Activated CD4-positive, alpha-beta T cell treated with anti-CD3 and anti-CD28 coated beads, Interleukin-2, amount 50 U/mL, for 24 hours (primary cell): ENCODE results near the gene CLDN10.
"Not testable (repeated sequence)": the region's sequence is repeated elsewhere in the genome, so short reads cannot be mapped to it uniquely, and the experiment has no call there.

ENCODE experiments used
- DNase-seq, 2 donors: peaks; one replicate each; pipeline ENCODE4 v3.0.0-alpha.2; 2020; ENCODE audit warnings: low read depth in 1 of 2, low spot score in 1 of 2

The CLDN10 gene

GRCh38 chr13:95552539-95553441 lies at the start of gene CLDN10:
Gene CLDN10, plus strand, starts transcription at chr13:95552720. Its CDS starts 34 bp downstream, at chr13:95552754.
- no peak for DNase-seq

- DNase-seq = no peak
Measured at GRCh38 chr13:95503662-95504061, 48.9 kb upstream of the CLDN10 start.

GRCh38 chr13:95505265-95505664 lies 47.3 kb upstream of the CLDN10 start:
- DNase-seq = no peak

- DNase-seq = no peak
Measured at GRCh38 chr13:95505986-95506385, 46.5 kb upstream of the CLDN10 start.

GRCh38 chr13:95507991-95508390 lies 44.5 kb upstream of the CLDN10 start:
- no peak for DNase-seq

GRCh38 chr13:95508996-95509395 lies 43.5 kb upstream of the CLDN10 start:
- DNase-seq = no peak

- DNase-seq = no peak
Measured at GRCh38 chr13:95509521-95510310, 42.8 kb upstream of the CLDN10 start.

GRCh38 chr13:95510950-95511349 lies 41.6 kb upstream of the CLDN10 start:
- no peak for DNase-seq

GRCh38 chr13:95512424-95512823 lies 40.1 kb upstream of the CLDN10 start:
- DNase-seq = no peak

- DNase-seq = no peak
Measured at GRCh38 chr13:95512957-95513356, 39.6 kb upstream of the CLDN10 start.

GRCh38 chr13:95515606-95516005 lies 36.9 kb upstream of the CLDN10 start:
- DNase-seq = not testable (repeated sequence)

- DNase-seq = no peak
Measured at GRCh38 chr13:95516021-95516420, 36.5 kb upstream of the CLDN10 start.

GRCh38 chr13:95516492-95516891 lies 36.0 kb upstream of the CLDN10 start:
- no peak for DNase-seq

- DNase-seq = no peak
Measured at GRCh38 chr13:95523598-95523997, 28.9 kb upstream of the CLDN10 start.

- no peak for DNase-seq
Measured at GRCh38 chr13:95524264-95524901, 28.1 kb upstream of the CLDN10 start.

GRCh38 chr13:95527955-95528354 lies 24.6 kb upstream of the CLDN10 start:
- no peak for DNase-seq

GRCh38 chr13:95530178-95530577 lies 22.3 kb upstream of the CLDN10 start:
- DNase-seq = no peak

GRCh38 chr13:95533545-95534160 lies 18.9 kb upstream of the CLDN10 start:
- DNase-seq = no peak

- DNase-seq = no peak
Measured at GRCh38 chr13:95535243-95535642, 17.3 kb upstream of the CLDN10 start.

- no peak for DNase-seq
Measured at GRCh38 chr13:95536632-95537241, 15.8 kb upstream of the CLDN10 start.

GRCh38 chr13:95540888-95541287 lies 11.6 kb upstream of the CLDN10 start:
- no peak for DNase-seq
